Measurements from ENCODE around the gene FBXO44. TPM values are rescaled to one million over a fixed set of nuclear protein-coding genes. Genes with fewer than 3 reads are reported as not detected.

FBXO44 gene
- total RNA-seq, 4 donors from 2014 or later, result 5.0 to 20.4 (median 7.0) TPM

DNA sequence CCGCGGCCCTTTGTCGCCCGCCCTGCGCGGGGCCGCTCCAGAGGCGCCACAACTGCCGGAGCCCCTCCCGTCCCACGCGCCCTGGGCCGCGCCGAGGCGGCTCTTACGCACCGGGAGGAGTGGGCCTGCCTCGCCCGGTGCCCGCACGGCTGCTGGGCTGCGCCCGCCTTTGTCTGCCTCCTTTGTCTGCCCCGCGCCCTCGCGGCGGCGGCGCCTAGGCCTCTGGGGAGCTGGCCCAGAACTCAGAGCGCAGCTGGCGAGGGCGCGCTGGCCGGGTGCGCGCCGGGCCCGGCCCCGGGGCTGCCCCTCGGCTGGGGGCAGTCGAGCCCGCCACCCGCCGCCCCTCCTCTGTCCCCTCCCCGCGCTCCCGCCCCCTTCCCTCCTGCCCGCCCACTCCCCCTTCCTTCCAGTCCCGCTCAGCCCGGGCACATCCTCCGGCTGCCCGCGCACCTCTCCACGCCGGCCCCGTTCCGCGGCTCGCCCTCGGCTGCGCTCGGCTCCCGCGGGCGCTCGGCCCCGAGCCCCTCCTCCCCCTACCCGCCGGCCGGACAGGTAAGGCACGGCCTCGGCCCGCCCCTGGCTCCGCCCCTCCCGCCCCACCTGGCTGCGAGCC is 36.7 kb downstream of the FBXO44 start, which contains the start of gene DRAXIN:
DRAXIN (plus strand) TSS at position 409 of the 613 bp plus-strand sequence. CDS start 14,549 bp downstream, outside the sequence.
- H3K4me1 ChIP-seq, result peaks cover 22 to 36% (median 26%) of the 10 kb centered on the region in 3 donors
- H3K36me3 ChIP-seq, result no peaks in the 10 kb centered on the region
- no peak for TF ChIP-seq POLR2A (IDR thresholded peaks at IDR 0.05)
- no peak for TF ChIP-seq CTCF (IDR thresholded peaks at IDR 0.05)
- no peak within 1 kb of the TSS for H3K27ac ChIP-seq
- intact Hi-C loops (cut with DNase I), result no loop called here
- peaks cover 18 to 93% (median 23%) of the 10 kb centered on the region in 4 donors for H3K27me3 ChIP-seq
- H3K9me3 ChIP-seq, result no peaks in the 10 kb centered on the region
- WGBS, 2 donors, result no CpG with 5 or more reads among the region's 78 CpGs
- peak within 1 kb of the TSS; percentile 3 to 61 (median 28) for H3K4me3 ChIP-seq
- DNase-seq, result no peak

- Histone ChIP-seq H3K27me3 (peaks cover 18 to 97% (median 23%) of the 10 kb centered on the region in 4 donors), H3K27ac (no peak overlapping the region), H3K36me3 (no peaks in the 10 kb centered on the region), H3K9me3 (no peaks in the 10 kb centered on the region), H3K4me3 (peak overlapping the region in 2 of 4 donors; percentile 41 to 61), H3K4me1 (peaks cover 22 to 36% (median 26%) of the 10 kb centered on the region in 3 donors)
- intact Hi-C loops (cut with DNase I), result no loop called here
- no peak for TF ChIP-seq POLR2A (IDR thresholded peaks at IDR 0.05)
- TF ChIP-seq CTCF (IDR thresholded peaks at IDR 0.05), result no peak
- WGBS, 2 donors, result 3 to 5% methylated on average over 20 to 22 of the region's 64 CpGs
- DNase-seq, result no peak
These were observed 37.4 kb downstream of the FBXO44 start for GRCh38 chr1:11691928-11692711.

- TF ChIP-seq POLR2A (IDR thresholded peaks at IDR 0.05) (no peak), CTCF (IDR thresholded peaks at IDR 0.05) (no peak)
- Histone ChIP-seq H3K36me3 (no peaks in the 10 kb centered on the region), H3K9me3 (no peaks in the 10 kb centered on the region), H3K27ac (no peak overlapping the region), H3K4me1 (peaks cover 22 to 36% (median 26%) of the 10 kb centered on the region in 3 donors), H3K4me3 (no peak overlapping the region), H3K27me3 (peaks cover 18 to 97% (median 23%) of the 10 kb centered on the region in 4 donors)
- intact Hi-C loops (cut with DNase I), result no loop called here
- DNase-seq, result no peak
- WGBS, 2 donors, result 6 to 10% methylated on average over 4 to 5 of the region's 6 CpGs
These were observed 38.4 kb downstream of the FBXO44 start for GRCh38 chr1:11693024-11693590.

- 60 to 70% methylated on average over 2 to 5 of the region's 5 CpGs for WGBS, 2 donors
- H3K27me3 ChIP-seq, result peaks cover 18 to 96% (median 23%) of the 10 kb centered on the region in 4 donors
- H3K27ac ChIP-seq, result no peak overlapping the region
These were observed 39.2 kb downstream of the FBXO44 start for GRCh38 chr1:11693917-11694316.

More at GRCh38 chr1:11693917-11694316, 39.2 kb downstream of the FBXO44 start:
- no peak for DNase-seq
- Histone ChIP-seq H3K9me3 (no peaks in the 10 kb centered on the region), H3K4me1 (peaks cover 22 to 36% (median 26%) of the 10 kb centered on the region in 3 donors), H3K4me3 (no peak overlapping the region), H3K36me3 (no peaks in the 10 kb centered on the region)
- intact Hi-C loops (cut with DNase I), result no loop called here
- no peak for TF ChIP-seq CTCF (IDR thresholded peaks at IDR 0.05)
- TF ChIP-seq POLR2A (IDR thresholded peaks at IDR 0.05), result no peak
